ENCODE data around the gene NUAK1.

NUAK1 gene

GRCh38 chr12:106138633-106139421 lies at the start of gene NUAK1:
TSS of gene NUAK1 (minus strand) at chr12:106138954. CDS start at chr12:106138653, 301 bp downstream.
- Histone ChIP-seq H3K4me2 (ENCODE audit: low read depth, low read length, poor library complexity, severe bottlenecking) (no peak within 1 kb of the TSS), H3K36me3 (ENCODE audit: low read length) (no peaks in the 10 kb centered on the region), H4K20me1 (ENCODE audit: low read depth, low read length) (no peaks in the 10 kb centered on the region), H3K27ac (ENCODE audit: low read depth, low read length) (no peak within 1 kb of the TSS), H3K79me2 (ENCODE audit: insufficient read depth, low read length) (no peaks in the 10 kb centered on the region), H3K9ac (ENCODE audit: low read length) (no peak within 1 kb of the TSS), H3F3A (ENCODE audit: insufficient read depth) (no peaks in the 10 kb centered on the region), H3K9me3 (ENCODE audit: insufficient read depth, low read length) (no peaks in the 10 kb centered on the region), H2AFZ (ENCODE audit: low read depth, low read length, severe bottlenecking) (no peak within 1 kb of the TSS), H3K9me2 (replicated peaks; ENCODE audit: insufficient read depth, low read length) (no peaks in the 10 kb centered on the region), H3K27me3 (ENCODE audit: low read length) (0 out of 2 replicates have a peak, but pooled peaks cover 2% of the 10 kb centered on the region), H3K4me3 (ENCODE audit: insufficient read depth, low read length, poor library complexity, severe bottlenecking) (no peak within 1 kb of the TSS)
- no peak for TF ChIP-seq EZH2phosphoT487 (conservative IDR thresholded peaks at IDR 0.05; ENCODE audit: low read length)
- TF ChIP-seq, protein P1, sequence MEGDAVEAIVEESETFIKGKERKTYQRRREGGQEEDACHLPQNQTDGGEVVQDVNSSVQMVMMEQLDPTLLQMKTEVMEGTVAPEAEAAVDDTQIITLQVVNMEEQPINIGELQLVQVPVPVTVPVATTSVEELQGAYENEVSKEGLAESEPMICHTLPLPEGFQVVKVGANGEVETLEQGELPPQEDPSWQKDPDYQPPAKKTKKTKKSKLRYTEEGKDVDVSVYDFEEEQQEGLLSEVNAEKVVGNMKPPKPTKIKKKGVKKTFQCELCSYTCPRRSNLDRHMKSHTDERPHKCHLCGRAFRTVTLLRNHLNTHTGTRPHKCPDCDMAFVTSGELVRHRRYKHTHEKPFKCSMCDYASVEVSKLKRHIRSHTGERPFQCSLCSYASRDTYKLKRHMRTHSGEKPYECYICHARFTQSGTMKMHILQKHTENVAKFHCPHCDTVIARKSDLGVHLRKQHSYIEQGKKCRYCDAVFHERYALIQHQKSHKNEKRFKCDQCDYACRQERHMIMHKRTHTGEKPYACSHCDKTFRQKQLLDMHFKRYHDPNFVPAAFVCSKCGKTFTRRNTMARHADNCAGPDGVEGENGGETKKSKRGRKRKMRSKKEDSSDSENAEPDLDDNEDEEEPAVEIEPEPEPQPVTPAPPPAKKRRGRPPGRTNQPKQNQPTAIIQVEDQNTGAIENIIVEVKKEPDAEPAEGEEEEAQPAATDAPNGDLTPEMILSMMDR (IDR thresholded peaks at IDR 0.05; ENCODE audit: insufficient read depth, low read length, poor library complexity, severe bottlenecking): no peak

GRCh38 chr12:106188256-106188655 lies 49.5 kb upstream of the NUAK1 start:
- no peak overlapping the region for H3K27ac ChIP-seq (ENCODE audit: low read depth, low read length)
- H2AFZ ChIP-seq (ENCODE audit: low read depth, low read length, severe bottlenecking): no peak overlapping the region
- TF ChIP-seq, protein P1 (IDR thresholded peaks at IDR 0.05; ENCODE audit: insufficient read depth, low read length, poor library complexity, severe bottlenecking): no peak
- TF ChIP-seq EZH2phosphoT487 (conservative IDR thresholded peaks at IDR 0.05; ENCODE audit: low read length): no peak
- no peaks in the 10 kb centered on the region for H3F3A ChIP-seq (ENCODE audit: insufficient read depth)
- no peaks in the 10 kb centered on the region for H4K20me1 ChIP-seq (ENCODE audit: low read depth, low read length)
- no peak overlapping the region for H3K4me3 ChIP-seq (ENCODE audit: insufficient read depth, low read length, poor library complexity, severe bottlenecking)
- H3K9ac ChIP-seq (ENCODE audit: low read length): no peak overlapping the region
- no peak overlapping the region for H3K4me2 ChIP-seq (ENCODE audit: low read depth, low read length, poor library complexity, severe bottlenecking)
- no peaks in the 10 kb centered on the region for H3K9me3 ChIP-seq (ENCODE audit: insufficient read depth, low read length)
- H3K9me2 ChIP-seq (replicated peaks; ENCODE audit: insufficient read depth, low read length): no peaks in the 10 kb centered on the region
- H3K36me3 ChIP-seq (ENCODE audit: low read length): no peaks in the 10 kb centered on the region
- H3K79me2 ChIP-seq (ENCODE audit: insufficient read depth, low read length): no peaks in the 10 kb centered on the region
- H3K27me3 ChIP-seq (ENCODE audit: low read length): no peaks in the 10 kb centered on the region

DNA sequence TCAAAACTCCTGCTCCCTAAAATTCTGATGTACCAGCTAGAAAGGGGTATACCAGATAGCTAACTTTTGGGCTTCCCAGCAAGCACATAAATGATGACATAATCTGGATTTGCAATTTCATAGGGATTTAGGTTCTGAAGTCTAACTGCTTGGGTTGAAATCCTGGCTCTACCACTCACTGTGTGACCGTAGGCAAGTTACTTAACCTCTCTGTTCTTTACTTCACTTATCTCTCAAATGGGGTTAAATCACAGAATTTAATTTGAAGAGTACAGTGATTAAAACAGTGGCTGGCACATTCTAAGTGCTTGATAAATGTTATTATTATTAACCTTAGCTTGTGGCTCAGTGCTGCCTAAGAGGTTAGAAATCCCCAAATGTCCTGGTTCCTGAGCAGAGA lies 49.1 kb upstream of the NUAK1 start:
- Histone ChIP-seq H3K36me3 (ENCODE audit: low read length) (no peaks in the 10 kb centered on the region), H3K9me3 (ENCODE audit: insufficient read depth, low read length) (no peaks in the 10 kb centered on the region), H3K4me2 (ENCODE audit: low read depth, low read length, poor library complexity, severe bottlenecking) (no peak overlapping the region), H4K20me1 (ENCODE audit: low read depth, low read length) (no peaks in the 10 kb centered on the region), H3K9ac (ENCODE audit: low read length) (no peak overlapping the region), H3K4me3 (ENCODE audit: insufficient read depth, low read length, poor library complexity, severe bottlenecking) (no peak overlapping the region), H3K27ac (ENCODE audit: low read depth, low read length) (no peak overlapping the region), H3K9me2 (replicated peaks; ENCODE audit: insufficient read depth, low read length) (no peaks in the 10 kb centered on the region), H2AFZ (ENCODE audit: low read depth, low read length, severe bottlenecking) (no peak overlapping the region), H3K79me2 (ENCODE audit: insufficient read depth, low read length) (no peaks in the 10 kb centered on the region), H3K27me3 (ENCODE audit: low read length) (no peaks in the 10 kb centered on the region), H3F3A (ENCODE audit: insufficient read depth) (no peaks in the 10 kb centered on the region)
- TF ChIP-seq EZH2phosphoT487 (conservative IDR thresholded peaks at IDR 0.05; ENCODE audit: low read length): no peak
- TF ChIP-seq, protein P1 (IDR thresholded peaks at IDR 0.05; ENCODE audit: insufficient read depth, low read length, poor library complexity, severe bottlenecking): no peak

All from SU-DHL-6 (cell line).